ENCODE measurements around the gene NCAN.

The NCAN gene

GRCh38 chr19:19256072-19256969 lies 44.6 kb downstream of the NCAN start:
- Histone ChIP-seq H3K27ac (no peak overlapping the region), H3K4me3 (no peak overlapping the region)

GRCh38 chr19:19257137-19257536 lies 45.4 kb downstream of the NCAN start:
- Histone ChIP-seq H3K4me3 (no peak overlapping the region), H3K27ac (no peak overlapping the region)

- H3K27ac ChIP-seq = no peak overlapping the region
- H3K4me3 ChIP-seq = no peak overlapping the region
Observed at GRCh38 chr19:19257836-19258588, 46.3 kb downstream of the NCAN start.

- H3K4me3 ChIP-seq = no peak overlapping the region
Observed at GRCh38 chr19:19258589-19259338, 47.0 kb downstream of the NCAN start.

GRCh38 chr19:19259741-19260140 lies 48.0 kb downstream of the NCAN start:
- H3K27ac ChIP-seq = no peak overlapping the region
- H3K4me3 ChIP-seq = no peak overlapping the region

More at GRCh38 chr19:19258589-19259338, 47.0 kb downstream of the NCAN start:
- no peak overlapping the region for H3K27ac ChIP-seq

- H3K27ac ChIP-seq = no peak overlapping the region
Observed at GRCh38 chr19:19260417-19261214, 48.9 kb downstream of the NCAN start.

GRCh38 chr19:19261350-19262189 lies 49.8 kb downstream of the NCAN start:
- no peak overlapping the region for H3K27ac ChIP-seq
- H3K4me3 ChIP-seq = no peak overlapping the region

More at GRCh38 chr19:19260417-19261214, 48.9 kb downstream of the NCAN start:
- no peak overlapping the region for H3K4me3 ChIP-seq

- Histone ChIP-seq H3K27ac (no peak overlapping the region), H3K4me3 (no peak overlapping the region)
Observed at GRCh38 chr19:19262190-19263057, 50.7 kb downstream of the NCAN start.

GRCh38 chr19:19263886-19264487 lies 52.2 kb downstream of the NCAN start:
- no peak overlapping the region for H3K4me3 ChIP-seq
- no peak overlapping the region for H3K27ac ChIP-seq

- Histone ChIP-seq H3K4me3 (no peak overlapping the region), H3K27ac (no peak overlapping the region)
Observed at GRCh38 chr19:19267305-19267704, 55.5 kb downstream of the NCAN start.

- Histone ChIP-seq H3K4me3 (no peak overlapping the region), H3K27ac (no peak overlapping the region)
Observed at GRCh38 chr19:19268453-19269385, 57.0 kb downstream of the NCAN start.

GRCh38 chr19:19269952-19270694 lies 58.4 kb downstream of the NCAN start:
- Histone ChIP-seq H3K4me3 (no peak overlapping the region), H3K27ac (no peak overlapping the region)

GRCh38 chr19:19270749-19271571 lies 59.2 kb downstream of the NCAN start:
- no peak overlapping the region for H3K27ac ChIP-seq
- no peak overlapping the region for H3K4me3 ChIP-seq

GRCh38 chr19:19271828-19272599 lies 60.3 kb downstream of the NCAN start:
- Histone ChIP-seq H3K27ac (no peak overlapping the region), H3K4me3 (no peak overlapping the region)

All from skin epidermis (tissue), 12 donors.